HG02610 (cell line): Measurements from ENCODE around the gene THRAP3.
"Not testable (repeated sequence)": the region's sequence is repeated elsewhere in the genome, so short reads cannot be mapped to it uniquely, and the experiment has no call there.

Experiments used
- ATAC-seq: cut with Tn5 transposase; IDR thresholded peaks from one replicate; pipeline ENCODE4 v1.9.1; 2021; ENCODE audit warnings: mild to moderate bottlenecking, moderate library complexity; ENCODE audit not compliant: unreplicated experiment

Gene THRAP3

GRCh38 chr1:36248250-36248894 is 24.1 kb downstream of the THRAP3 start:
- ATAC-seq, result no peak

GRCh38 chr1:36251794-36252481 is 27.7 kb downstream of the THRAP3 start:
- ATAC-seq, result no peak

- not testable (repeated sequence) for ATAC-seq
Observed at GRCh38 chr1:36252482-36252824, 28.2 kb downstream of the THRAP3 start.

GRCh38 chr1:36253161-36253862 is 29.1 kb downstream of the THRAP3 start:
- ATAC-seq, result no peak

- ATAC-seq, result no peak
Observed at GRCh38 chr1:36256558-36257374, 32.5 kb downstream of the THRAP3 start.

- no peak for ATAC-seq
Observed at GRCh38 chr1:36257375-36257767, 33.1 kb downstream of the THRAP3 start.

GRCh38 chr1:36258960-36259344 is 34.7 kb downstream of the THRAP3 start:
- ATAC-seq, result no peak

GRCh38 chr1:36268981-36269380 is 44.7 kb downstream of the THRAP3 start:
- no peak for ATAC-seq

GRCh38 chr1:36269408-36269838 is 45.2 kb downstream of the THRAP3 start:
- ATAC-seq, result no peak

GRCh38 chr1:36273024-36273423 is 48.8 kb downstream of the THRAP3 start:
- no peak for ATAC-seq

- ATAC-seq, result no peak
Observed at GRCh38 chr1:36274201-36274600, 50.0 kb downstream of the THRAP3 start.

GRCh38 chr1:36276688-36277087 is 52.4 kb downstream of the THRAP3 start:
- no peak for ATAC-seq

GRCh38 chr1:36279110-36279788 is 55.0 kb downstream of the THRAP3 start:
- no peak for ATAC-seq

- no peak for ATAC-seq
Observed at GRCh38 chr1:36279789-36280296, 55.6 kb downstream of the THRAP3 start.

- ATAC-seq, result no peak
Observed at GRCh38 chr1:36284061-36284460, 59.8 kb downstream of the THRAP3 start.

- no peak for ATAC-seq
Observed at GRCh38 chr1:36284517-36284916, 60.3 kb downstream of the THRAP3 start.

- no peak for ATAC-seq
Observed at GRCh38 chr1:36285443-36286101, 61.3 kb downstream of the THRAP3 start.

- no peak for ATAC-seq
Observed at GRCh38 chr1:36286802-36287201, 62.6 kb downstream of the THRAP3 start.

GRCh38 chr1:36287595-36287994 is 63.4 kb downstream of the THRAP3 start:
- ATAC-seq, result no peak

- ATAC-seq, result no peak
Observed at GRCh38 chr1:36295390-36295789, 71.1 kb downstream of the THRAP3 start.
